DMS 273 (cell line): Measurements from ENCODE around the gene LSM5.

Source experiments
- DNase-seq: peaks from one replicate; lab custom pipeline; 2025; ENCODE audit not compliant: unreplicated experiment; lab: John Stamatoyannopoulos, UW

Gene LSM5

GRCh38 chr7:32462977-32463376 lies 27.2 kb downstream of the LSM5 start:
- DNase-seq, result peak; percentile 35

- DNase-seq, result no peak
These were observed 27.7 kb downstream of the LSM5 start for GRCh38 chr7:32462451-32462850.

DNA sequence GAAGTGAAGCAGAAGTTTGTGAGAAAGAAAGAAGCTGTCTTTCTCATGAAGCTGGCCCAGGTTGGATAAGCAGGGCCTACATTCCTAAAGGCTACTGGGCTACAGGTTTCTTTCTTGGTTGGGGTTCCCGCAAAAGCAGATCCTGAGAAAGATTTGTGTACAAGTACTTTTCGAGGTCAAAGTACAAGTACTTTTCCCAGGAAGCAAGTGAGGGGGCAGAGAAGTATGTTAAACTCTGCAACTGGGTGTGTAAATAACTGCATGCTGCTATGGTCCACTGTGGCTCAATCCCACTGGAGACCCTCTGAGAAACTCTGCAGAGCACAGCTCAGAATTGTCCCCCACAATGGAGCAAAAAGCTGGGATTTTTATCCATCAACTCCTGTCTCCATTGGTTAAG lies 28.7 kb downstream of the LSM5 start:
- DNase-seq, result no peak

DNA sequence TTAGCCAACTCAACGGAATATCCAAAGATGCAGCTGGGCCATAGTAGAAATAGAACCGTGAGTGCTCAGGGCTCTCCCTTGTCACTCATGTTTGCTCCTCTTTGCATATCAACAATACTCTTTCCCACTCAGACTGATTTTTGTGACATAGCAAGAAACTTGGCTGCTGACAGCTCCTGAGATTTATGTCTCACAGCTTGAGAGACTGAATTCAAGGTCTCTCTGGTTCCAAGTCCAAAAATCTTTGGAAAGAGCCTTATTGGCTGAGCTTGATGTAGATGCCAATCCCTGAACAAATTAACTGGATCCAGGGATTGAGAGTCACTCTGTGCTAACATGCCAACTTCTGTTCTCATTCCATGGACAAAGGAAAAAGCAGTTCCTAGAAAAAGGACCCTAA lies 30.4 kb downstream of the LSM5 start:
- no peak for DNase-seq

- no peak for DNase-seq
These were observed 32.2 kb downstream of the LSM5 start for GRCh38 chr7:32458025-32458424.

GRCh38 chr7:32453341-32454011 lies 36.7 kb downstream of the LSM5 start:
- no peak for DNase-seq

DNA sequence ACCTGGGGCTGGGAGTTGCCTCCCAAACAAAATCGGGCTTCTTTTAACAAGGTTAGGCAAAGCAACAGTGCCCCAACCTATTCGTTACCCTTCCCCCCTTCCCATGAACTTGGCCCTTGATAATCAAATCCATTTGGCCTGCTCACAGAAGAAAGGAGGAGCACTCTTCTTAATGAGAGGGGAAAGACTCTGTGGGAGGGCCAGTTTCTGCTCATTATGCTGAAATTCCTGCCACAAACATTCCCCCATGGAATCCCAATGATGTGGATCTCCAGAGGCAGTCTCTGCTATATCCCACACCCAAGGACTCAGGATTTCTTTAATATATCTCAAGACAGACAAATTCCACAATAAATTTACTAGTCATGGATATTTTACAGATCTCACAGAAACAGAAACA lies 43.0 kb downstream of the LSM5 start:
- DNase-seq, result no peak

DNA sequence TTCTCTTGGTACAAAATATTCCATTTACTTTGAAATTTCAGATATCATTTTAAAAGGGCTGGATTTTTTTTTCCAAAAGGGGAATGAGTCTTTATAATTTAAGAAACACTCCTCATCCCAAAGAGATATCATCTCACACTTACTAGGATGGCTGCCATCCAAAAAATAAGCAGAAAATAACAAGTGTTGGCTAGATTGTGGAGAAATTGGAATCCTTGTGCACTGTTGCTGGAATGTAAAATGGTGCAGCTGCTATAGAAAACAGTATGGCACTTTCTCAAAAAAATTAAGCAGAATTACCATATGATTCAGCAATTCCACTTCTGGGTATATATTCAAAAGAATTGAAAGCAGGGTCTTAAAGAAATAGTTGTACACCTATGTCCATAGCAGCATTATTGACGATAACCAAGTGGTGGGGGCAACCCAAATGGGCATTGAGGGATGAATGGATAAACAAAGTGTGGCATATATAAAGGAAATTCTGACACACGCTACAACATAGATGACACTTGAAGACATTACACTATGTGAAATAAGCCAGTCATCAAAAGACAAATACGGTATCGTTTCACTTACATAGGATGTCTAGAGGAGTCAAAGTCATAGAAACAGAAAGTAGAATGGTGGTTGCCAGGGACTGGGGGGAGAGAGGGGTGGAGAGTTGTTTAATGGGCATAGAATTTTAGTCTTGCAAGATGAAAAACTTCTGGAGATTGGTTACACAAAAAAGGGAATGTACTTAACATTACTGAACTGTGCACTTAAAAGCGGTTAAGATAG lies 53.8 kb downstream of the LSM5 start:
- DNase-seq, result no peak
